H1 (cell line): ENCODE results near the gene TCIRG1. TPM values are rescaled to one million over a fixed set of nuclear protein-coding genes. Genes with fewer than 3 reads are reported as not detected.

Experiments used
- CTCF ChIA-PET: fragments of 300-600 bp; sonication (Branson Sonifier 250); formaldehyde crosslinking; loops from one replicate; lab custom pipeline; 2021; ENCODE audit not compliant: partially characterized antibody; lab: Charles Lee
- POLR2A ChIA-PET: fragments of 300-600 bp; sonication (Branson Sonifier 250); formaldehyde crosslinking; loops from one replicate; lab custom pipeline; 2021; ENCODE audit warnings: inconsistent platforms; ENCODE audit not compliant: partially characterized antibody; lab: Charles Lee
- DNase-seq, 2 experiments: peaks; one replicate each; pipeline versions ENCODE4 v3.0.0 to v3.0.0-alpha.2; 2010 to 2022; ENCODE audit warnings: low spot score in 2 of 2, low read depth in 1 of 2, mixed read lengths in 1 of 2
- FAIRE-seq: peaks from 2 replicates; lab custom pipeline; 2011; peaks lifted over from hg19 to GRCh38; lab: Jason Lieb, UNC
- H2AFZ ChIP-seq: 2 replicates; pipeline ENCODE4 v1.8.1; 2012; ENCODE audit warnings: low read length, inconsistent platforms
- H2AK5ac ChIP-seq: 2 replicates; pipeline ENCODE4 v1.6.1; 2013; ENCODE audit warnings: low read depth, low read length
- H2BK120ac ChIP-seq: replicated peaks from 2 replicates; pipeline ENCODE3; 2013; ENCODE audit warnings: low read depth, low read length, inconsistent platforms
- H2BK12ac ChIP-seq: 2 replicates; pipeline ENCODE4 v1.6.1; 2013; ENCODE audit warnings: low read depth, low read length
- H2BK15ac ChIP-seq: 2 replicates; pipeline ENCODE4 v1.6.1; 2013; ENCODE audit warnings: low read length
- H2BK20ac ChIP-seq: 2 replicates; pipeline ENCODE4 v1.6.1; 2013; ENCODE audit warnings: low read length
- H2BK5ac ChIP-seq: 2 replicates; pipeline ENCODE4 v1.6.1; 2013; ENCODE audit warnings: low read depth, low read length
- H3K14ac ChIP-seq: 2 replicates; pipeline ENCODE4 v1.6.1; 2013; ENCODE audit warnings: inconsistent platforms; ENCODE audit not compliant: insufficient read length
- H3K18ac ChIP-seq: 2 replicates; pipeline ENCODE4 v1.6.1; 2013; ENCODE audit warnings: low read length; ENCODE audit errors: extremely low read depth
- H3K23ac ChIP-seq: 2 replicates; pipeline ENCODE4 v1.6.1; 2013; ENCODE audit warnings: inconsistent platforms; ENCODE audit not compliant: insufficient read length
- H3K23me2 ChIP-seq: 2 replicates; pipeline ENCODE4 v1.6.1; 2013; ENCODE audit warnings: low read depth, low read length
- H3K27ac ChIP-seq: 2 replicates; pipeline ENCODE4 v1.6.1; 2011; ENCODE audit warnings: low read depth, low read length, inconsistent platforms
- H3K27me3 ChIP-seq, 4 experiments: replicated peaks in 1 of 4; 1 replicate in 1 of 4; 2 replicates in 3 of 4; pipeline versions ENCODE4 v1.6.1 to v1.8.1; 2011 to 2013; ENCODE audit warnings: low read length in 3 of 4, mild to moderate bottlenecking in 3 of 4, inconsistent platforms in 2 of 4, mixed read lengths in 2 of 4, moderate library complexity in 1 of 4; ENCODE audit not compliant: control insufficient read depth in 3 of 4, insufficient read depth in 3 of 4; ENCODE audit errors: extremely low read depth in 1 of 4
- H3K36me3 ChIP-seq, 4 experiments: 2 replicates each; pipeline versions ENCODE4 v1.6.1 to v1.8.1; 2011 to 2013; ENCODE audit warnings: mild to moderate bottlenecking in 4 of 4, low read length in 3 of 4, moderate library complexity in 2 of 4, control low read depth in 1 of 4, inconsistent platforms in 1 of 4; ENCODE audit not compliant: insufficient read depth in 4 of 4, control insufficient read depth in 2 of 4
- H3K4ac ChIP-seq: replicated peaks from 2 replicates; pipeline ENCODE3; 2013; ENCODE audit warnings: low read length, low read depth, mixed read lengths, inconsistent platforms; ENCODE audit not compliant: insufficient read length
- H3K4me1 ChIP-seq, 4 experiments: replicated peaks in 1 of 4; 1 replicate in 1 of 4; 2 replicates in 3 of 4; pipeline versions ENCODE4 v1.6.1 to v1.8.1; 2011 to 2013; ENCODE audit warnings: low read length in 3 of 4, inconsistent platforms in 2 of 4, mixed read lengths in 1 of 4; ENCODE audit not compliant: insufficient read depth in 4 of 4, control insufficient read depth in 3 of 4
- H3K4me2 ChIP-seq, 2 experiments: 2 replicates each; pipeline versions ENCODE4 v1.6.1 to v1.8.1; 2011 to 2013; ENCODE audit warnings: low read depth in 2 of 2, low read length in 2 of 2, control low read depth in 1 of 2, inconsistent platforms in 1 of 2, mild to moderate bottlenecking in 1 of 2; ENCODE audit not compliant: insufficient read depth in 1 of 2
- H3K4me3 ChIP-seq, 4 experiments: fragments of 200-600, 300-600 bp in 1 of 4; sonication (generic), shearing (Covaris generic), sonication (Bioruptor Twin) in 1 of 4; 2 replicates each; pipeline versions ENCODE4 v1.5.1 to v1.8.1; 2011 to 2016; ENCODE audit warnings: low read length in 4 of 4, low read depth in 3 of 4, control low read depth in 2 of 4, inconsistent platforms in 2 of 4, mild to moderate bottlenecking in 2 of 4, mixed read lengths in 1 of 4, moderate library complexity in 1 of 4; ENCODE audit not compliant: insufficient read depth in 2 of 4; ENCODE audit errors: extremely low read depth in 1 of 4
- H3K56ac ChIP-seq: replicated peaks from 2 replicates; pipeline ENCODE3; 2013; ENCODE audit warnings: low read depth, mild to moderate bottlenecking, mixed read lengths, low read length, inconsistent platforms; ENCODE audit not compliant: insufficient read length
- H3K79me1 ChIP-seq: 2 replicates; pipeline ENCODE4 v1.6.1; 2013; ENCODE audit warnings: low read depth, low read length, control low read depth
- H3K79me2 ChIP-seq, 2 experiments: 2 replicates each; pipeline versions ENCODE4 v1.6.1 to v1.8.1; 2012 to 2013; ENCODE audit warnings: low read length in 2 of 2, mild to moderate bottlenecking in 2 of 2, inconsistent platforms in 1 of 2; ENCODE audit not compliant: insufficient read depth in 2 of 2, control insufficient read depth in 1 of 2
- H3K9ac ChIP-seq, 4 experiments: replicated peaks in 1 of 4; 1 replicate in 1 of 4; 2 replicates in 3 of 4; pipeline versions ENCODE4 v1.6.1 to v1.8.1; 2011 to 2013; ENCODE audit warnings: low read depth in 3 of 4, low read length in 3 of 4, control low read depth in 2 of 4, mild to moderate bottlenecking in 2 of 4, moderate library complexity in 2 of 4, inconsistent platforms in 1 of 4; ENCODE audit errors: extremely low read depth in 1 of 4
- H3K9me3 ChIP-seq, 2 experiments: 2 replicates each; pipeline versions ENCODE4 v1.6.1 to v1.8.1; 2012 to 2013; ENCODE audit warnings: mild to moderate bottlenecking in 2 of 2, moderate library complexity in 2 of 2, control low read depth in 1 of 2, inconsistent platforms in 1 of 2, low read depth in 1 of 2, low read length in 1 of 2, mixed read lengths in 1 of 2; ENCODE audit not compliant: insufficient read depth in 2 of 2
- H4K20me1 ChIP-seq, 2 experiments: replicated peaks in 1 of 2; 2 replicates each; pipeline versions ENCODE3 to v1.8.1; 2011 to 2013; ENCODE audit warnings: inconsistent platforms in 2 of 2, low read length in 2 of 2, mild to moderate bottlenecking in 1 of 2; ENCODE audit not compliant: insufficient read depth in 2 of 2, control insufficient read depth in 1 of 2
- H4K5ac ChIP-seq: 2 replicates; pipeline ENCODE4 v1.6.1; 2013; ENCODE audit warnings: low read length, low read depth, mixed read lengths, inconsistent platforms; ENCODE audit not compliant: insufficient read length
- H4K8ac ChIP-seq: 2 replicates; pipeline ENCODE4 v1.8.0; 2013; ENCODE audit warnings: mild to moderate bottlenecking, moderate library complexity, low read length, inconsistent platforms; ENCODE audit not compliant: insufficient read depth; ENCODE audit errors: extremely low read depth
- H4K91ac ChIP-seq: replicated peaks from 2 replicates; pipeline ENCODE3; 2013; ENCODE audit warnings: low read length, mixed read lengths, inconsistent platforms; ENCODE audit not compliant: insufficient read length
- CTCF ChIP-seq, 3 experiments: IDR thresholded peaks; 1 replicate in 2 of 3; 2 replicates in 1 of 3; pipeline versions ENCODE4 v1.5.1 to v1.6.1; 2011; ENCODE audit warnings: low read length in 3 of 3, mild to moderate bottlenecking in 3 of 3, inconsistent platforms in 2 of 3, low read depth in 1 of 3, moderate library complexity in 1 of 3; ENCODE audit not compliant: insufficient read depth in 1 of 3; ENCODE audit errors: control extremely low read depth in 1 of 3
- RFX5 ChIP-seq: IDR thresholded peaks from 2 replicates; pipeline ENCODE4 v1.6.1; 2011; ENCODE audit warnings: low read depth, low read length, improper control_type of control experiment, borderline replicate concordance
- TBP ChIP-seq: IDR thresholded peaks from 2 replicates; pipeline ENCODE4 v1.6.1; 2011; ENCODE audit warnings: low read depth, low read length, improper control_type of control experiment
- TEAD4 ChIP-seq: IDR thresholded peaks from 2 replicates; pipeline ENCODE4 v1.6.1; 2012; ENCODE audit warnings: low read depth, low read length, inconsistent platforms, mixed read lengths
- WGBS, 2 experiments: shearing (Covaris generic) in 1 of 2; methylation state at CpG; one replicate each; pipeline versions ENCODE4 v1.1.6 to v1.1.7; 2013 to 2015; ENCODE audit warnings: low lambda C conversion rate in 2 of 2, mixed read lengths in 2 of 2, inconsistent platforms in 1 of 2, low coverage in 1 of 2, missing lambda C conversion rate in 1 of 2; ENCODE audit not compliant: insufficient replicate concordance in 2 of 2, insufficient coverage in 1 of 2, insufficient read length in 1 of 2; ENCODE audit errors: extremely low coverage in 1 of 2, missing lambda C conversion rate in 1 of 2; 5-methylcytosine and 5-hydroxymethylcytosine counted together
- polyA plus RNA-seq, 7 experiments: library from polyadenylated mRNA; depleted of rRNA in 3 of 7; stranded (reverse) in 5 of 7; unstranded in 2 of 7; fragments of >200 nt in 5 of 7; fragments of 200-250 nt in 2 of 7; gene quantifications; 1 replicate in 5 of 7; 2 replicates in 1 of 7; 4 replicates in 1 of 7; pipeline versions ENCODE4 v1.2.1 to v1.2.3, GENCODE V29; 2011 to 2013; ENCODE audit warnings: missing spikeins in 2 of 7, mixed read lengths in 2 of 7
- total RNA-seq: library from RNA; stranded (reverse); fragmentation: NEBNext Ultra II Directional; extraction: Animal tissue kit (Norgen Biotek cat#: 25700); gene quantifications from 2 replicates; pipeline ENCODE4 v1.2.1, GENCODE V29; 2021

Gene TCIRG1
- total and polyA plus RNA-seq, 2 of the 8 experiments (the other 6 are each of a cell fraction or from before 2014, with no cell fraction given), result 25.3 to 39.6 TPM

GRCh38 chr11:68036141-68036716 is 2.6 kb upstream of the TCIRG1 start:
- ChIA-PET CTCF (interaction anchor here (1.4 kb wide), 1 partner anchor 16 kb away, joined by 3 read pairs; no protein-coding TSS in a partner anchor), POLR2A (interaction anchor here (1.0 to 16.6 kb wide), 6 partner anchors 10 to 36 kb away, joined by 3 to 183 read pairs (median 5); partner anchors contain the start of gene ALDH3B1)
- H3K4ac ChIP-seq, result no peak overlapping the region

More at GRCh38 chr11:68036141-68036716, 2.6 kb upstream of the TCIRG1 start:
- Histone ChIP-seq H2AFZ (no peak overlapping the region), H3K9me3 (no peaks in the 10 kb centered on the region), H3K27ac (no peak overlapping the region), H3K4me3 (no peak overlapping the region), H3K4me2 (no peak overlapping the region), H2BK120ac (no peak overlapping the region), H4K8ac (no peak overlapping the region; the same call in 1 of the 2 replicates), H2BK5ac (no peak overlapping the region), H3K18ac (no peak overlapping the region), H4K91ac (no peak overlapping the region), H3K27me3 (no peaks in the 10 kb centered on the region), H3K56ac (no peak overlapping the region), H3K9ac (no peak overlapping the region), H4K5ac (no peak overlapping the region), H2AK5ac (no peak overlapping the region), H3K36me3 (peaks cover 4 to 17% (median 15%) of the 10 kb centered on the region in 4 experiments), H2BK15ac (no peak overlapping the region), H4K20me1 (peaks cover 0 to 5% of the 10 kb centered on the region in 2 experiments), H3K79me1 (peaks cover 3% of the 10 kb centered on the region), H3K23ac (no peak overlapping the region), H3K79me2 (peaks cover 0 to 17% of the 10 kb centered on the region in 2 experiments; a peak in 2 of 4 replicates), H2BK12ac (no peak overlapping the region), H3K23me2 (no peaks in the 10 kb centered on the region; the same call in 1 of the 2 replicates), H3K4me1 (peaks cover 4 to 28% (median 21%) of the 10 kb centered on the region in 4 experiments), H3K14ac (no peak overlapping the region), H2BK20ac (no peak overlapping the region)
- WGBS, 2 experiments, result 89% methylated on average over 27 of the region's 27 CpGs; no CpG with 5 or more reads in 1 of the 2 experiments
- FAIRE-seq (no peak), DNase-seq (no peak)
- TF ChIP-seq TBP, result no peak
- TF ChIP-seq TEAD4, result no peak
- no peak for TF ChIP-seq RFX5
- TF ChIP-seq CTCF (IDR thresholded peaks at IDR 0.05; ENCODE audit: control extremely low read depth in 1 of 3, insufficient read depth in 1 of 3, low read depth in 1 of 3, low read length in 3 of 3), result no peak
